Kidney glomerular epithelial cell (primary cell): ENCODE data around the gene HNRNPAB.
A peak's percentile ranks its signal among the peaks of the same experiment; 100 is the strongest.
"Not testable (repeated sequence)": the region's sequence is repeated elsewhere in the genome, so short reads cannot be mapped to it uniquely, and the experiment has no call there.

ENCODE experiments used
- DNase-seq: peaks from one replicate; lab custom pipeline; 2025; lab: John Stamatoyannopoulos, UW

The HNRNPAB gene

DNA sequence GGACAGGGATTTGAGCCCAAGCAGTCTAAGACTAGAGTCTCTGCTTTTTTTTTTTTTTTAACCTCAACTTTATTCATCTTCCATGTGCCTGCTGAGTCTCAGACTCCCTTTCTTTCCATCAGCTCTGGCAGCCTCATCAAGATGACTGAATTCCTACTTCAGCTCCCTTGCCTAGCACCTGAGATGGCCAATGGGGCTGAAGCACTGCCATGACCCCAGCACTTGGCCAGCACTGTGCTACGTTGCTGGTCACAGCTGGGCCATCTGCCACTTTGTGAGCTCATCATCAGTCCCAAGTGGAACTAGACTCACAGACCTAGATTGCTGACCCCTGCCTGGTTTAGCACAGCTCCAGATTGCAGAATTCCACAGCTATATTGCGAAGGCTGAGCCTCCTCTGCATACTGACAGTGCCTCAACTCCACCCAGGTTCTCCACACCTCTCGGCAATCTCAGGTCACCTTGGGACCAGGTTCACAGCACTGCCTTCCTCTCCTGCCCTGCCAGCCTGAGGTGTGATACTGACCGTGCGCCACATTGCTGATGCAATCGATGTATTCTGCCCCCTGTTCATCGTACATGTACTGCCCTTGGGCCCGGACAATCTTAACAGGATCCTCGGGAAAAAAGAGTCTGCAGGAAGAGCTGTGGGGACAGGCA lies 26.7 kb downstream of the HNRNPAB start:
- no peak for DNase-seq

DNA sequence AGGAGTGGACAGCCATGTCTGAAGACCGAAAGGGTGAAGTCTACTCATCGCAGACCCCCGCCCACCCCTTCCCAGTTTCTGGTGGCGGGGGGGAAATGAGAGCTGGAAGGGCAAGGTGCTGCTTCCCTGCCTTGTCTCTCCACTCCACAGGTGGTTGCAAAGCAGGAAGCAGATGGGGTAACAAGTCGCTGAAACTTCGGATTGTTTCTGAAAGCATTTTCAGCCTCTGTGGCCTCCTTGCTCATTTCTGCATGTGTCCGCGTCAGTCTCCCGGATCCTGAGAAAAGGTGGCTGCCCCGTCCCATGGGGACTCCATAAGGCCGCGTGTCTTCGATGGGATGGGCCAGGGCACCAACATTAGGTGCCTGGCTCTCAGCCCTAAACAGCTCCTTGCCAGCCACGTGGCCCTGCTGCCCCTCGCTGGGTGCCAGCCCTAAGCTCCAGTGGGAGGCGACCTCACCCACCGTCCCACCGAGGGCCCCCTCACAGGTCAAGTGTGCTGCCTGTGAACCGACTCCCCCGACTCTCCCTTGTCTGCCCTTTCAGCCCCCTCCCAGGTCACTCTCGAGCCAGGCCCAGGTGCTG lies 27.3 kb downstream of the HNRNPAB start:
- DNase-seq = no peak

DNA sequence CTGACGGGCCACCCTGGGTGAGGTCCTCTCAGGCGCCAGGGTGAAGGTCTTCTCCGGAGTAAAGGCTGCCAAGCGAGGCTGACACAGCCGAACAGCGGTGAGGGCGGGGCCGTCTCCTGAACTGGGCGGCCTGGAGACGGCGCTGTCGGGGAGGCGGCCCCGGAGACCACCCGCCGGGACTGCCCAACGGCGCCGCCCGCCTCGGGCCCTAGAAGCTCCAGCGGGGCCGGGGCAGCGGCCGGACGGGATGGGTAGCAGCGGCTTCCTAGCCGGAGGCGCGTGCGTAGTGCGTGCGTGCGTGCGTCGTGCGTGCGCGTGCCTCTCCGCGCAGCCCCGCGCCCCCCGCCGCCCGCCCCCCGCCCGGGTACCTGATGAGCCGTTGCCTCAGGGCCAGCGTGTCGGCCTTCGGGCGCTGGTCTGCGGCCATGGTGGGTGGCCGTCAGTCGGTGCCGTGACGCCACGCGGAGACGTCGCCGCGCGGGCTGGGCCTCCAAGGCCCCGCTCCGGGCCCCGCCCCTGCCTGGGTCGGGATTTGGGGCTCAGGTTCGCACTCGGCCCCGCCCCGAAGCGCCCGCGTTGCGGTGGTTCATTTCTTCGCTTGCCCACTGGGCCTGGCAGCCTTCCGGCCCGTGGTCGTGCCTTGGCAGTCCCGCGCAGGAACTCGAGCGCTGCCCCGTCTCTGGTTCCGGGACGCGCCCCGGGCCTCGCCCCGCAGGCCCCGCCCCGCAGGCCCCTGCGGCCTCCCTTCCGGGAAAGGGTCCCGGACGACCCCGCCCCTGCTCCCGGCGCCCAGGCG lies 28.0 kb downstream of the HNRNPAB start, which contains the start of gene PHYKPL:
Gene PHYKPL, minus strand, starts transcription at position 679 of the 796 bp plus-strand sequence. Its CDS starts 252 bp downstream, at position 427.
- DNase-seq = no peak

DNA sequence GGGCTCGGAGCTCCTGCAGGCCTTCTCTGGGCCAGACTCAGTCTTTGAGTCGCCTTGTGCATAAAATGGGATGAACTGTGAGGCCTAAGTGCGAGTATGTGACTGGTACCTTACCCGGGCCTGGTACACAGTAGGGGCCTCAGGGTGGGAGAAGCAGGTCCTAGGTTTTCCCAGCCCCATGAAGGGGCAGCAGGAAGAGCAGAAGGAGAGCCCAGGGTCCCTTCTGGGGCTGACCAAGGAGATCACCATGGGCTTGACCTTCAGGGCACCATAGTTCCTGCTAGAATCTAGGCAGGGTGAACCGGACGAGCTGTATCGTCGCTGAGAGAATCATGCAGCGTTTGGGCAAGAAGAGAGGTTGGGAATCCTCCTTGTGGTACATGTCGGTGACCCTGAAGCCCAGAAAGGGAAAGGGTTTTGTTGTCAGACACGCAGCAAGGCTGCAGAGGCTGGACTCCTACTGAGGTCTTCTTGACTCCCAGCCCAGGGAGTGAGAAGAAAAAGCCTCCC lies 28.6 kb downstream of the HNRNPAB start:
- no peak for DNase-seq

DNA sequence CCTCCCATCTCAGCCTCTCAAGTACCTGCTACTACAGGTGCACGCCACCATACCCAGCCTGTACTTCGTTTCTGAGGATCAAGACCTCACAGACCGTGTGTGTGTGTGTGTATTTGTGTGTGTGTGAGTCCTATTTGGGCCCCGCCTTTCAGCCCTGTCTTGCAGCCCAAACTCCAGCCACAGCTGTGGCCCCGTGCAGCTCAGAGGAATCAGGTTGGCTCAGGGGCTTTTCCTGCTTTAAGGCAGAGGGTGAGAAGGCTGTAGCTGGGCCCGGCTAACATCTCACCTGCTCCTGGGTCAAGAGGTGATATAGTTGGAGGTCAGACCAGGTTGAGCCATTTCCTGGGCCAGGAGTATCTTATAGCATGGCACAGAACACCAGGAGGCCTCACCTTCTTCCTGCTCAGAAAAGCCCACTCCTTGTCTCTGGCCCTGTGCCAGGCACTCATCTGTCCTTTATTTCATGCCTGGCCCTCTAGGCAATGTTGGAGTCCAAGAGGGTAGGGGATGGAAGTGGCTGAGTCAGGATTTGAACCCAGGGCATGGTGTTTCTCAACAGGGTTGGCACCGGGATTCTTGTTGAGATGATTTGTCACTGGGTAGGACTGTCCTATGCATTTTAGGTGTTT lies 29.9 kb downstream of the HNRNPAB start:
- no peak for DNase-seq

DNA sequence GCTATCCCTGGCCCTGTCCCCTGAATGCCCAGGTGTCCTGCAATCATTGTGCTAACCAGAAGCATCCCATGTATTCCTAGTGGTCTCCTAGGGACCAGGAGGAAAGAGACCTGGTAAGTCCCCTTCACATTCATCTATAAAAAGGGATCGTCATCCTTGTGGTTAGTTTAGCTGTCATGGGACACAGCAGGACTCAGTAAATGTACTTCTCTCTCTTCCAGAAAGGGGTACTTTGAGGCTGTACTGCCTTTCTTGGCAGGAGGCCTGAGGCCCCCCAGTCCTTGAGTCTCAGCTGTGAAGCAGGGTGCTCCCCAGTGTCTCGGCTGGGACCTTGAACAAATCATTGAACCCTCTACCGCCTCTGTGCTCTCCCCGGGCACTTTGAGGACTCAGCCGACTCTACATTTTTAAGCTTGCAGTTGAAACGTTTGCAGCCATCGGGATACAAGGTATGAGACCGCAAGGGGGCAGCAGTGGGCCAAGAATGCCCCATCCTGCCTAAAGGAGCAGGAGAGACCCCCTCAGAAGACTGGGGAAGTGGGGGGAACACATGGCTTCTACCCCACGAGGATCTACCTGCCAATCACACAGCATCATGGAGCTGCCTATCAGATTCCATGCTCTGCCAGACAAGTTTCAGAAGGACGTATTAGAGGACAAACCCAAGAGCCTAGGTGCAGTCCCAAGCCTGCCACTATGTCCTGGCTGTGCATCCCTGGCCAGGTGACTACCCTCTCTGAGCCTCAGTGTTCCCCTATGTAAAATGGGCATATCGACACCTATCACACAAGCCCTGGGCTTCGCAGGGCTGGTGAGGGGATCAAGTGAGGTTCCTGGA lies 30.6 kb downstream of the HNRNPAB start:
- peak; percentile 25 for DNase-seq

DNA sequence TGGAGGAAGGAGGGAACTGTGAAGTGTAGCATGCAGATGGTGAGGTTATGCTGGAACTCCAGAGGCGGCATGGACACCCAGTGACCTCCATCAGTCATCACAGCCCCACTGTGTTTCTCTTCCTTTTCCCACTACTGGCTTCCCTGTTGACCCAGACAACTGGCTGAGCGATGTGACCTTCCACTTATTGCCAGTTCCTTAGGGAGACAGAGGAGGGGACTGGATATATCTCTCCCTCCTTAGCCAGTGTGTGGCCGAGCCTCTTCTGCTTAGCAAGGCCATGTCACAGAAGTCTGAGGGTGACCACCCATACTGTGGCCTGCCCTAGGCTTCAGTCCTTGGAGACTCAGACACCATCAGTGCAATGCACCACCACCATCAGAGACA lies 31.2 kb downstream of the HNRNPAB start:
- DNase-seq = no peak

DNA sequence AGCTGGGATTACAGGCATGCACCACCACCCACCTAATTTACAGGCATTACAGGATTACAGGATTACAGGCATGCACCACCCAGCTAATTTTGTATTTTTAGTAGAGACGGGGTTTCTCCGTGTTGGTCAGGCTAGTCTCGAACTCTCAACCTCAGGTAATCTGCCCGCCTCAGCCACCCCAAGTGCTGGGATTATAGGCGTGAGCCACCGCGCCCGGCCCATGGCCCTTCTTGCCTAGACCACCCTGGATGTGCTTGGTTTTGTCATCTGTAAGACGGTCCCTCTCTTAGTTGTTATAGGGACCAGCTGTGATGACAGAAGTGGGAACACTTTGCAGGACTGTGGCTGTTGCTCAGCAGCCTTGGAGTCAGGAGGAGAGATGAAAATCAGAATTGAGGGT lies 31.8 kb downstream of the HNRNPAB start:
- DNase-seq = no peak

DNA sequence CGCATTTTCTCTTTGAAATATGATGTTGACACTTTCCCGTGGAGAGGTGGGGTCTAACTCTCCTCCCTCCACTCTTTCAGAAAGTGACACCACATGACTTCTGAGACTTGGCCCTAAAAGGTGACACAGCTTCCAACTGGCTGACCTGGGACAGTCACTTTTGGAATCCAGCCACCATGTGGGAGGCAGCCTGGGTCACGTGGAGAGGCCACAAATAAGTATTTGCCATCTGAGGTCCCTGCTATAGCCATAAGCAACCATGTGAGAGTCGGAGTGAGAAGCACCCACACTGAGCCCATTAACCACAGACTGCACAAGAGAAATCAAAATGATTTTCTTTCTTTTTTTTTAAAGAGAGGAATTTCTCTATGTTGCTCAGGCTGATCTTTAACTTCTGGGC lies 32.3 kb downstream of the HNRNPAB start:
- DNase-seq = no peak

DNA sequence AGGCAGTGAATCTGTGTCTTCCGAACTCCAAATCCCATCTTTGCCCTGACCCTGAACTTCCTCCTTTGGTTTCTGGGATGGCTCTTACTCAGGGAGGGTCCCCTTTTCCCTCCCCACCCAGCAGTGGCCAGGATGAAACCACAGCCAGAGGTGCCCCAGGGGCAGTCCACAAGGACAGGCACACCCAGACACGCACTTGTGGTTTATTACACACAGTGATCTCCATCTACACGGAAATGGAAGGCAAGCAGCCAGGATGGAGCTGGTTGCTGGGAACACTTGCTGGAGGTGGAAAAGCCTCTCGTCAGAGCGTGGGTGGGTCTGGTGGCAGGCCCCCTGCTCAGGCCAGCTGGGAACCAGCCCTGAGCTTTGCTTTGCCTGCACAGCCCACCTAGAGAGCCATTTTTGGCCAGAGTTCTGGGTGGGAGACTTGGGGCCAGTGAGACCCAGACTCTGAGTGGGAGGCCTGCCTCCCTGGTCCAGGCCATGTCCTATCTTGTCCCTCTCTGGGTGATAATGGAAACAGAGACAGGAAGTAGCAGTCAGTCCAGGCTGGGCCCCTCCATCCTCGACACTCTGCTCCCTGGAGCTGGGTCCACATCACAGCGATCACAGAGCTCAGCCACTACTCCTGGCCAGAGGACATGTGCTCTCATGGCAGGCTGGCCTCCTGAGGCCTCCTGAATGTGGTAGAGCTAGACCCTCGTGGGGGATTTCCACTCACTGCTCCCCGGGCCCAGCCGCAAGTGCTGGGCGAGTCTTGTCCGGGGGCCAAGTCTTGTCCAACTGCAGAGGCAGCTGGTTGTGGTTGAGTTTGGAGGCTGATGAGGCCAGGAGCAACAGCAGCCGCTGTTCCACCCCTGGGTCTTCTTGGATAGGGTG lies 33.3 kb downstream of the HNRNPAB start:
- DNase-seq = no peak

DNA sequence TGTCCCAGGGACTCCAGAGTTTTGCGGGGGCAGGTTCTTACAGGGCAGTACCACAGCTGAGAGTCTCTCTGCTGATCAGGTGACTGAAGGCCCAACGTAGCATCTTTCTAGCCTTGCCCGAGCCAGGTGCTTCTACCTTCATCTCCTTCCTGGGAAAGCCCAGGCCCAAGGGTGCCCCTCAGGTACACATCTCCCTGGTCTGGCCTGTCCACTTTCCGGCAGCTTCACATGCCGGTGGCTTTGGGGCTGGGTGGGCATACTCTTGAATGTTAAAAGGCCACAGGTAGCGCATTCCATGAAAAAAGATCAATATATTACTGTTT lies 33.9 kb downstream of the HNRNPAB start:
- no peak for DNase-seq

DNA sequence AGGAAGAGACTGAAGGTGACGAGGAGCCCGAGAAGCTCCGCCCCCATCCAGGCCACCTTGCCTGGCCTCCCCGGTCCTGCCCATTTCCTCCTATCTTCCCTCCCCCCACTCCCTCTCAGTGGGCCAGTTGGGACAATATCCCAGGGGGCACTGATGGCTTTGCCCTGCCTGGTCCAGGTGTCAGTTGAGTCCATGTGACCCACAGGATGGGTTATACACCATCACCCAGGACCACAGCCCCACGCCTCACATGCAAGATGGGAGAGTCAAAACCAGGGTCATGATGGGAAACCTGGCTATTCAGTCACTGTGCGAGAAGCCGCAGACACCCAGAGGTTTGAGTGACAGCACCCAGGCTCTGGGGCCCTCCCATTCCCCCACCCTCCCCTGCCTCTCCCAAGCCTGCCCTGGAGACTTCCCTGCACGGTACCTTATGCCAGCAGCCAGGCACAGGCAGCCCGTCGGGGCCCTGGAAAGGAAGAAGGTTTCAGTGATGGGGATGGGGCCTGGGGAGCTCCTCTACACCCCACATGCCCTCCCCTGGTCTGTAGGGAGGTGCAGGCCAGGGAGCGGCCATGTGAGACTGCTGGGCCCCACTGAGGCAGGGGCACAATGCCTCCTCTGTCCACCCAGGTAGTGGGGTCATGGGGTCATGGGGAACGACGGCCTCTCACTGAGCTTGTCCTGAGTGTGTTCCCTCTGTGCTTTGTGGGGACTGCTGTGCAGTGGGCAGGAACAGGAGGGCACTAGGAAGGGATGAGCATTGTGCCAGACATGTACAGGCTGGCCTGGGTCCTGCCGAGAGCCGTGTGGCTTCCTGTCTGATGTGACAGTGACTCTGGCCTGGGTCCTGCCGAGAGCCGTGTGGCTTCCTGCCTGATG lies 34.6 kb downstream of the HNRNPAB start:
- DNase-seq = no peak

DNA sequence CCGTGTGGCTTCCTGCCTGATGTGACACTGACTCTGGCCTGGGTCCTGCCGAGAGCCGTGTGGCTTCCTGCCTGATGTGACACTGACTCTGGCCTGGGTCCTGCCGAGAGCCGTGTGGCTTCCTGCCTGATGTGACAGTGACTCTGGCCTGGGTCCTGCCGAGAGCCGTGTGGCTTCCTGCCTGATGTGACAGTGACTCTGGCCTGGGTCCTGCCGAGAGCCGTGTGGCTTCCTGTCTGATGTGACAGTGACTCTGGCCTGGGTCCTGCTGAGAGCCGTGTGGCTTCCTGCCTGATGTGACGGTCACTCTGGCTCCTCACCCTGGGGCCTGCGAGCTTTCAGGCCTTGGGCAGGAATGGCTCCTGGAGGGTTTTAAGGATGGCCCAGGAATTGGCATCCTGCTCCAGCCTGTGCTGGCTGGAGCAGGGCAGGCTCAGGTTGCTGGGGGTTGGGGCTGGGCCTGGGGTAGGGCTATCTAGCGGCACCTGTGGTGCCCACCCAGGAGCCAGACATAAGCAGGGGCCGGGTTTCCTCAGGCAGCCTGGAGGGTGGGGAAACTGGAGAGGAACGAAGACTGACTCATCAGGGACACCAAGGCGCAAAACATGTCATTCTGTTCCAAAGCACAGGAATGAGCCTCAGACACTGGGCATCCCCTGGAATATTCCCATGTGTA lies 35.4 kb downstream of the HNRNPAB start:
- DNase-seq = not testable (repeated sequence)

DNA sequence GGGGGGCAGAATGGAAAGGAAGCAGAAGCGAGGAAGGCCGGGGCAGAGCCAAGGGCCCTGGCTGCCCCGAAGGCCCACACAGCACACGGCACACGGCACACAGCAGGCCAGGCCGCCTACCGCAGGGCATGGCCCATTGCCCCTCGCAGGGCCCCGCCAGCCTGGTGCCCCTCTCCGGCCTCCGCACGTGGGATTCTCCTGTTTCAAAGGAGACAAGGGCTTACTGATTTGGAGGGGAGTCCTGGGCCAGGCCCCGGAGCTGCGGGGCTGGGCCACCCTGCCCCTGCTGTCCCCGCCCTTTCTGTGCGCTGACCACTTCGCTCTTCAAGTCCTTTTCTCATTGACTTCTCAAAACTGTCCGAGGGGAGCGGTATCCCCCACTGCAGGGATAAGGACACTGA lies 36.0 kb downstream of the HNRNPAB start:
- DNase-seq = no peak

DNA sequence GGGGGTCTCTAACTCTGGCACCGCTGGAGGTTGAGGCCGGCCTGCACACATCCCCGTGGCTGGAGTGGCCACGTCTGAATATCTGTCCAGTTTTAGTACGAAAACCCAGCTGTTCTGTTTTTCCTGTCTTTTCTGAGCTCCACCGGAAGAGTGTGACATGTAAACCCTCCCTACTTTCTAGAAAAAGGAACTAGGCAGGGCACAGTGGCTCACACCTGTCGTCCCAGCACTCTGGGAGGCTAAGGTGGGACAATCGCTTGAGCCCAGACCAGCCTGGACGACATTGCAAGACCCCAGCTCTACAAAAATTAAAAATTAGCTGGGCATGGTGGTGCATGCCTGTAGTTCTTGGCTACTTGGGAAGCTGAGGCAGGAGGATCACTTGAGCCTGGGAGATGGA lies 36.4 kb downstream of the HNRNPAB start:
- no peak for DNase-seq

DNA sequence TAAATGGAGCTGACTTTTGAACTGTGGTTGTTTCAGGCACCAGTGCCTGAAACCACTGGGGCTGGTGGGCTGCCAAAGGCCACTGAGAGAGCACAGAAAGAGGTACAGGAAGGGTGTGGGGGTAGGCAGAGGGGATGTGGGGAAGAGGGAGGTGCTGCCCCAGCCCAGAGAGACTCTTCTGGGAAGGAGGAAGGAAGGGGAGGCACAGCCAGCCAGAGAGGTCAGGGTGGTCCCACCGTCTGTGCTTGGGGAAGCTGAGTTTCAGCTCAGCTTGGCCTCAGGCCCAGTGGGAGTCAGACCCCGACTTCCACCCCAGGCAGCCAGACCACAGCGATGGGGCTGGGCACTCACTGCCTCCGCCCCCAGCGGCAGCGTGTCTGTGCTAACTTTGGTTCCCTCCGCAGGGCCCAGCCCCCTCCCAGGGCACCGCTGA lies 36.9 kb downstream of the HNRNPAB start:
- DNase-seq = no peak

DNA sequence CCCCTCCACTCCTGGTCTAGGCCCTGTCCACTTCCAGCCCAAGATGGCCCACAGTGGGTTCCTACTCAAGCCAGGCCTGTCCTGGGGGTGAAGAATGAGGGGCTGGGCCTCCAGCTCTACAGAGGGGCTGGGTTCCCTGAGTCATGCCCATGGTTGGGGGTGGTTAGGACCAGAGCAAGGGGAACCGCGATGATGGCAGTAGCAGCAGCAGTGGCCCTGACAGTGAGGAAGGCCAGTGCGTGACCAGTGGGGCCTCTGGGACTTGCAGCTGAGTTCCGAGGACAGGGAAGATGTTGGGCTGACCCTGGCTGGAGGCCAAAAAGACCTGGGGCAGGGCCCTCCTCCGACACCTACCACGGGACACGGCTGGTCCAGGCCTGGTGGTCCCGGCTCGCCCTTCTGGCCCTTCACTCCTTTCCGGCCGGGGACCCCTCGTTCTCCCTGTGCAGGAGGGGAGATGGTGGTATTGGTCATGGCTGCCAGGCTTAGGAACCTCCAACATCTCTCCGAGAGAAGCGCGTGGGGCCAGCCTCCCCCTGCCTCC lies 37.4 kb downstream of the HNRNPAB start:
- no peak for DNase-seq

DNA sequence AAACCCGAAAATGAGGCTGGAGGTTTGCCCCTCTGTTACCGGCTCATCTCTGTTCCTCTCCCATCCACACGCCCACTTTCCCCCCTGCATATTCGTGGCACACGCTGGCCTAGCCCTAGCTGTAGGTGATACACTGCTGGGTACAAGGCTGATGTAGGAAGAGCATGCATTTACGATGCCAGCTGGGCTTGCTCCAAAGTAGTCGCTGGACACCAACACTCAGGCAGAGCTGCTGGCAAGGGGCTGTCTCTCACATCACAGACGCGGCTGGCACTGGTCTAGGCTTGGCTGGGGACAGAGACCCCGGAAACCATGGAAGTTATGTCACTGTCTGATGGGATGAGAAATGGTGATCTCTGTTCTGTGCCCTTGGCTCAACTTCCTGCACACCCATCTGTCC lies 38.1 kb downstream of the HNRNPAB start:
- DNase-seq = no peak

DNA sequence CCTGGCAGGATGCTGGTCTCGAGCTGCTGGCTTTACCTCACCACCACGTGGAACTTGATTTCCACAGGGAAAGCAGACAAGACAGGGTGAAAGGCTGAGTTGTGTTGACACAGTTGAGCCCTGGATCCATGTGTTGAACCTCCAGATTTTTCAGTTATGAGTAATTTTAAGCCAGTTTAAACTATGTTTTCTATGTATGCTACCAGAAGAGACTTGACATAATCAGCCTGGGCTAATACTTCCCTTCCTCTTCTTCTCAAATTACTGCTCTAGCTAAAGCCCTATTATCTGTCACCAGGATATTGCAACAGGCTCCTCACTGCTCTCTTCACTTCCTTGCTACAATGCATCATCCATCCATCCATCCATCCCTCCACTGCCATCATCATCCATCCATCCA lies 40.2 kb downstream of the HNRNPAB start:
- DNase-seq = no peak
